ENCODE results near the gene WDR5. TPM values are rescaled to one million over a fixed set of nuclear protein-coding genes. Genes with fewer than 3 reads are reported as not detected.

Gene WDR5
- total RNA-seq, 4 donors from 2014 or later, result 24.1 to 40.1 (median 27.1) TPM

DNA sequence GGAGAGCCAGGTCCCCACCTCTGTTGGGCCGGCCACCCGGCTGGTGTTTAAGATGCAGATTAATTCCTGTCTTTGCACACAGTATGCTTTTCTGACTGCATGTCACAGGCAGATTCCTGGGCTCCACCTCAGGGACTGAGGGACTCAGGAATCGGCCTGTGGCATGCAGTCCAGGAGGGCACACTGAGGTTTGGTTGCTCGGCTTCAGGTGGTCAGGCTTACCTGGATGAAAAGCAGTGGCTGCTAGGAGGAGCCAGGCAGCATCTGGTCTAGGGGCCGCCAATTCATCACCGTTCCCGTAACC, 1.1 kb downstream of the WDR5 start:
- Histone ChIP-seq H3K4me1 (peaks cover 38 to 48% of the 10 kb centered on the region in 2 donors), H3K27me3 (no peaks in the 10 kb centered on the region), H3K27ac (no peak overlapping the region), H3K36me3 (peaks cover 4 to 14% of the 10 kb centered on the region in 2 donors), H3K4me3 (replicated peaks in 1 of 3) (peak overlapping the region; percentile 76 to 92 (median 87)), H3K9me3 (no peaks in the 10 kb centered on the region)
- DNase-seq, result no peak
- no peak for TF ChIP-seq POLR2A (IDR thresholded peaks at IDR 0.05)
- TF ChIP-seq, protein P1, sequence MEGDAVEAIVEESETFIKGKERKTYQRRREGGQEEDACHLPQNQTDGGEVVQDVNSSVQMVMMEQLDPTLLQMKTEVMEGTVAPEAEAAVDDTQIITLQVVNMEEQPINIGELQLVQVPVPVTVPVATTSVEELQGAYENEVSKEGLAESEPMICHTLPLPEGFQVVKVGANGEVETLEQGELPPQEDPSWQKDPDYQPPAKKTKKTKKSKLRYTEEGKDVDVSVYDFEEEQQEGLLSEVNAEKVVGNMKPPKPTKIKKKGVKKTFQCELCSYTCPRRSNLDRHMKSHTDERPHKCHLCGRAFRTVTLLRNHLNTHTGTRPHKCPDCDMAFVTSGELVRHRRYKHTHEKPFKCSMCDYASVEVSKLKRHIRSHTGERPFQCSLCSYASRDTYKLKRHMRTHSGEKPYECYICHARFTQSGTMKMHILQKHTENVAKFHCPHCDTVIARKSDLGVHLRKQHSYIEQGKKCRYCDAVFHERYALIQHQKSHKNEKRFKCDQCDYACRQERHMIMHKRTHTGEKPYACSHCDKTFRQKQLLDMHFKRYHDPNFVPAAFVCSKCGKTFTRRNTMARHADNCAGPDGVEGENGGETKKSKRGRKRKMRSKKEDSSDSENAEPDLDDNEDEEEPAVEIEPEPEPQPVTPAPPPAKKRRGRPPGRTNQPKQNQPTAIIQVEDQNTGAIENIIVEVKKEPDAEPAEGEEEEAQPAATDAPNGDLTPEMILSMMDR (IDR thresholded peaks at IDR 0.05), result no peak
- intact Hi-C loops (cut with DNase I), result loop anchor here (10.0 kb wide), 1 partner anchor 72 kb away; the partner anchor contains the start of gene BRD3
- 26 to 33% methylated on average over 3 to 7 of the region's 7 CpGs for WGBS, 2 donors

DNA sequence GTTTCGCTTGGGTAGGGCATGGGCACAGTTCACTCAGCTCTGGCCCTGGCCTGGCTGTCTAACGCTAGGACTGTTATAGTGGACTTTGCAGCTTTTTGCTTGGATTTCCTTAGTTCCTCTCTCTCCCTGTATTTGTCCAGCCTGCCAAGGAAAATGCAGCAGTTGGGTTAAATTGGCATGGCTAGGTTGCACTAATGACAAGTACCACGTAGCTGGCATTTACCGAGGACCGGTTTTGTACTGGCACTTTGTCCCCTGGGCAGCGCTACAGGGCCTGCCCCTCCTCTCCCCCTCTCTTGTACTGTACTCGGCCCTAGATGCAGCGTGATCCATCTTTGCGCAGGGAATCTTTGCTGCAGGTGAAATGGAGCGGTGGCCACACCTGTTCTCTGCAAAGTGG, 2.4 kb downstream of the WDR5 start:
- DNase-seq, result peak in 1 of 2 donors; percentile 52
- H3K27ac ChIP-seq, result no peak overlapping the region
- peaks cover 16 to 27% of the 10 kb centered on the region in 2 donors for H3K36me3 ChIP-seq
- H3K9me3 ChIP-seq, result no peaks in the 10 kb centered on the region
- intact Hi-C loops (cut with DNase I), result loop anchor here (10.0 kb wide), 1 partner anchor 73 kb away; the partner anchor contains the start of gene BRD3
- no peaks in the 10 kb centered on the region for H3K27me3 ChIP-seq
- no peak overlapping the region for H3K4me3 ChIP-seq (replicated peaks in 1 of 3)
- TF ChIP-seq POLR2A (IDR thresholded peaks at IDR 0.05), result no peak
- TF ChIP-seq, protein P1 (IDR thresholded peaks at IDR 0.05), result no peak
- WGBS, 2 donors, result 65 to 67% methylated on average over 10 of the region's 10 CpGs
- peaks cover 38 to 39% of the 10 kb centered on the region in 2 donors for H3K4me1 ChIP-seq

DNA sequence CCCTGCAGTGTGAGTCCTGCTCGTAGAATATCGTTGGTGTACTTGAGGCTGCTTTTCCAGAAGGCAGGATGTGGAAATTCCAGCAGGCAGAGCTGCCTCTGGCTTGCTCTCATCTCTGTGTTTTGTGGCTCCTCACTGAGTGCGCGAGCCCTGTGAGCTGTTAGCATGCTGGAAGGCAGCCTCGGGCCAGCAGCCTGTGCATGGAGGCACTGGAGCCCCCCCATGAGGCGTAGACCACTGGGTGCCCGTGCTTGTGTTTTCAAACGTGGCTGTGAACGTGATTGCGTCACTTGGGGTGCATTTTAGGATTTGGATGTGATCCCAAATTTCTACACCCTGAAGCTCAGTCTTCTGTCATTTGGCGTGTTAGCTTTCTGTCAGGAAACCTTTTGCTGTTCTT, 3.2 kb downstream of the WDR5 start:
- H3K4me3 ChIP-seq (replicated peaks in 1 of 3), result no peak overlapping the region
- H3K4me1 ChIP-seq, result peaks cover 36% of the 10 kb centered on the region in 2 donors
- DNase-seq, result no peak
- H3K27ac ChIP-seq, result no peak overlapping the region
- H3K9me3 ChIP-seq, result no peaks in the 10 kb centered on the region
- no peaks in the 10 kb centered on the region for H3K27me3 ChIP-seq
- peaks cover 19 to 33% of the 10 kb centered on the region in 2 donors for H3K36me3 ChIP-seq
- TF ChIP-seq, protein P1 (IDR thresholded peaks at IDR 0.05), result no peak
- TF ChIP-seq POLR2A (IDR thresholded peaks at IDR 0.05), result no peak
- 65 to 66% methylated on average over 8 to 11 of the region's 11 CpGs for WGBS, 2 donors
- intact Hi-C loops (cut with DNase I), result loop anchor here (10.0 kb wide), 1 partner anchor 74 kb away; the partner anchor contains the start of gene BRD3

DNA sequence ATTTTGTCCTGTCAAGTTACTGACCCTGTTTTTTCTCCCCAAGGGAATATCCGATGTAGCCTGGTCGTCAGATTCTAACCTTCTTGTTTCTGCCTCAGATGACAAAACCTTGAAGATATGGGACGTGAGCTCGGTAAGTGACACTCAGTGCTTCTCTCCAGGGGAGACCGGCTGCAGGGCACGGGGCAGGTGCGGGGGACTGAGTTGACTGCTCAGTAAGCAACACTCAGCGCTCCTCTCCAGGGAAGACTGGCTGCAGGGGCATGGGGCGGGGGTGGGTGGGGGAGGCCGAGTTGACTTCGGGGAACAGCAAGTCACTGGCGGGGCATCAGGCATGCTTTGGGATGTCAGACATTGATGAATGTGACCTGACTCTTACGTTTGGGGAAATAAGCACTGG, 6.0 kb downstream of the WDR5 start:
- DNase-seq, result no peak
- no peak overlapping the region for H3K4me3 ChIP-seq (replicated peaks in 1 of 3)
- peaks cover 35 to 46% of the 10 kb centered on the region in 2 donors for H3K36me3 ChIP-seq
- H3K9me3 ChIP-seq, result no peaks in the 10 kb centered on the region
- H3K27ac ChIP-seq, result no peak overlapping the region
- H3K4me1 ChIP-seq, result peaks cover 22 to 25% of the 10 kb centered on the region in 2 donors
- WGBS, 2 donors, result 89 to 93% methylated on average over 13 of the region's 13 CpGs
- no peak for TF ChIP-seq POLR2A (IDR thresholded peaks at IDR 0.05)
- TF ChIP-seq, protein P1 (IDR thresholded peaks at IDR 0.05), result no peak
- intact Hi-C loops (cut with DNase I), result no loop called here
- no peaks in the 10 kb centered on the region for H3K27me3 ChIP-seq

DNA sequence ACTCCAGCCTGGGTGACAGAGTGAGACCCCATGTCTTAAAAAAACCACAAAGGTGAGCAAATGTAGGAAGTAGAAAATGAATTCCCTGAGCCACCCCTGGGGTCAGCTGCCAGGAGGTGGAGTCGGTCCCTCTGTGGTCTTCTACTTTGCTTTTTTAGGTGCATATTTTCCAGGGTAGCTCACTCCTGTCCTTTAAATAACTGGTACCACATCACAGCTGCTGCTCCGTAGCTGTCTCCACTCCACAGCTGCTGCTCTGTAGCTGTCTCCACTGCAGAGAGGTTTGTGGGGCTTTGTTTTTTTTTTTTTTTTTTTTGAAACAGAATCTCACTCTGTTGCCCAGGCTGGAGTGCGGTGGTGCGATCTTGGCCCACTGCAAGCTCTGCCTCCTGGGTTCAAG, 8.9 kb downstream of the WDR5 start:
- no peaks in the 10 kb centered on the region for H3K4me1 ChIP-seq
- H3K27ac ChIP-seq, result no peak overlapping the region
- H3K9me3 ChIP-seq, result no peaks in the 10 kb centered on the region
- peaks cover 60 to 65% of the 10 kb centered on the region in 2 donors for H3K36me3 ChIP-seq
- intact Hi-C loops (cut with DNase I), result no loop called here
- 92 to 95% methylated on average over 4 of the region's 4 CpGs for WGBS, 2 donors
- no peaks in the 10 kb centered on the region for H3K27me3 ChIP-seq
- no peak for DNase-seq
- TF ChIP-seq, protein P1 (IDR thresholded peaks at IDR 0.05), result no peak
- no peak for TF ChIP-seq POLR2A (IDR thresholded peaks at IDR 0.05)
- H3K4me3 ChIP-seq (replicated peaks in 1 of 3), result no peak overlapping the region
